Hepatic stellate cell (primary cell): ENCODE measurements around the gene ENTPD8.
"Not testable (repeated sequence)": the region's sequence is repeated elsewhere in the genome, so short reads cannot be mapped to it uniquely, and the experiment has no call there.

Experiments used
- DNase-seq: peaks from one replicate; pipeline ENCODE4 v3.0.0; 2011; ENCODE audit warnings: low spot score

The ENTPD8 gene

GRCh38 chr9:137458194-137459151 is 17.3 kb upstream of the ENTPD8 start:
- DNase-seq = peak; percentile 61

GRCh38 chr9:137457406-137458193 is 16.4 kb upstream of the ENTPD8 start:
- DNase-seq = no peak

GRCh38 chr9:137456864-137457405 is 15.8 kb upstream of the ENTPD8 start:
- DNase-seq = no peak

GRCh38 chr9:137456061-137456863 is 15.1 kb upstream of the ENTPD8 start:
- no peak for DNase-seq

GRCh38 chr9:137455359-137455991 is 14.3 kb upstream of the ENTPD8 start:
- no peak for DNase-seq

GRCh38 chr9:137454597-137455358 is 13.6 kb upstream of the ENTPD8 start:
- DNase-seq = no peak

GRCh38 chr9:137454145-137454596 is 13.0 kb upstream of the ENTPD8 start:
- DNase-seq = no peak

- peak; percentile 66 for DNase-seq
Measured at GRCh38 chr9:137453643-137454081, 12.5 kb upstream of the ENTPD8 start.

- no peak for DNase-seq
Measured at GRCh38 chr9:137452761-137453642, 11.8 kb upstream of the ENTPD8 start.

GRCh38 chr9:137452006-137452760 is 11.0 kb upstream of the ENTPD8 start:
- DNase-seq = no peak

- not testable (repeated sequence) for DNase-seq
Measured at GRCh38 chr9:137451264-137452005, 10.3 kb upstream of the ENTPD8 start.

GRCh38 chr9:137450539-137451222 is 9.5 kb upstream of the ENTPD8 start:
- not testable (repeated sequence) for DNase-seq

- no peak for DNase-seq
Measured at GRCh38 chr9:137449931-137450538, 8.9 kb upstream of the ENTPD8 start.

- DNase-seq = no peak
Measured at GRCh38 chr9:137449081-137449844, 8.1 kb upstream of the ENTPD8 start.

- DNase-seq = no peak
Measured at GRCh38 chr9:137448602-137448962, 7.4 kb upstream of the ENTPD8 start.
